Activated CD8-positive, alpha-beta memory T cell treated with anti-CD3 and anti-CD28 coated beads, Interleukin-2, amount 50 U/mL, for 48 hours (primary cell): ENCODE measurements around the gene USP48.
"Not testable (repeated sequence)": the region's sequence is repeated elsewhere in the genome, so short reads cannot be mapped to it uniquely, and the experiment has no call there.

ENCODE experiments used
- DNase-seq: peaks from one replicate; pipeline ENCODE4 v3.0.0-alpha.2; 2020

USP48 gene

GRCh38 chr1:21631590-21631943 lies 151.4 kb downstream of the USP48 start:
- not testable (repeated sequence) for DNase-seq

DNA sequence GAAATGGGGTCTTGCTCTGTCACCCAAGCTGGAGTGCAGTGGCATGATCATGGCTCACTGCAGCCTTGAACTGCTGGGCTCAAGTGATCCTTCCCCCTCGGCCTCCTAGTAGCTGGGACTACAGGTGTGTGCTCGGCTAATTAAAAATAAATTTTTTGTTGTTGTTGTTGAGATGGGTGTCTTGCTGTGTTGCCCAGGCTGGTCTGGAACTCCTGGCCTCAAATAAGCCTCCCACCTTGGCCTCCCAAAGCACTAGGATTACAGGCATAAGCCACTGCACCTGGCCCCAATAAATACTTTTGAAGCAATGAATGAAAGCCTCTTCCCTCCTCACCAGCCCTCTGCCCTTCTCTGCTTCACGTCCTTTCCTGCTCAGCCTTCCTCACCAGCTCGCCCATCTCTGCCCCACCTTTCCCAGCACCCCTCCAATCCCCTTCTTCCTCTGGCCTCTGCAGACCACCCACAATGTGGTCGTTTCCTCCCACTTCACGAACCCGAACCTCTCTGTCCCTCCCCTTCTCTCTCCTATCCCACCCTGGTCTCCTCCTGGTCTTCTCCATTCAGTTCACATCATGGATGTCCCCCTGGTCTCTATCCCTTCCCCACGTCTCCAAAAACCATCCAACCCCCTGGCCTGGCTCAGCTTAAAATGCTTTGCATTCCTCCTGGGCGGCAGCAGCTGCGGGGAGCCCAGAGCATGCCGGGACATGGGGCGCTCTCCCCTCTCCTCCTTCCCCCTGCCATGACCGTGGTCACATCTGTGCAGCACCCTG lies 152.2 kb downstream of the USP48 start:
- DNase-seq = no peak

DNA sequence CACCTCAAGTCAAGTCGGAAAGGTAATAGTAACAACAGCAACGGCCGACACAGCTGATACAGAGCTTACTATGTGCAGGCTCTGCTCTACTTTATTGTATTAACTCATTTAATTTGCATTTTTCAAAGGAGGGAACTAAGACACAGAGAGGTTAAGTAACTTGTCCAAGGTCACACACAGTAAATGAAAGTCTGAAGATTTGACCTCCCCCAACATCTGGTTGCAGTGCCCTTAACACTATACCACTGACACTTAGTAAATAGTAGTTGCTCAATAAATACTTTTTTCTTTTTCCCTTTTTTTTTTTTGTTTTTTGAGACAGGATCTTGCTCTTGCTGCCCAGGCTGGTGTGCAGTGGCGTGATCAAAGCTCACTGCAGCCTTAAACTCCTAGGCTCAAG lies 153.0 kb downstream of the USP48 start:
- no peak for DNase-seq

DNA sequence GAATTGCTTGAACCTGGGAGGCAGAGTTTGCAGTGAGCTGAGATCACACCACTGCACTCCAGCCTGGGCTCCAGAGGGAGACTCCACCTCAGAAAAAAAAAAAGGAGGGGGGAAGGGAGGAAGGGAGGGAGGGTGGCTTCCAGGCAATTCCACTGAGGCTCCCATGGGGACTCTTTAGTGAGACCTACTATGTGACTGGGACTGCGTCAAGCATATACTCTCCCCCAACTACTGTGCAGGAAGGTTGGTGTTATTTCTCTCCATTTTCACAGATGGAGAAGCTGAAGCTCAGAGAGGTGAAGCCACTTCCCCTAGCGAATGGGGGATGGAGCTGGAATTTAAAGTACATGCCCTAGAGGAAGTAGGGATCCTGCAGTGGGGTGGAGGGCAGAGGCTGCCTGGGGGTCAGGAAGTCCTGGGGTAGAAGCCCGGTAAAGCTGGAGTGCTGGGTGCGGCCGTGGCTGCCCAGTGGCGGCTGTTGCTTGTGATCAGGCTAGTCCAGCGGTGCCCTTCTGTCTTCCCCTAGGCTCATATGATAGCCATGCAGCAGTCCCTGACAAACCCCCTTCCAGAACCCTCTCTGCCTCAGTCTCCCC lies 154.1 kb downstream of the USP48 start:
- DNase-seq = no peak
